NCI-H2107 treated with DMSO at 0.1 percent for 48 hours (cell line): ENCODE results near the gene KCNIP4.
A peak's percentile ranks its signal among the peaks of the same experiment; 100 is the strongest.

ENCODE experiments used
- DNase-seq: peaks from one replicate; lab custom pipeline; 2025; ENCODE audit not compliant: unreplicated experiment; lab: John Stamatoyannopoulos, UW

Gene KCNIP4

GRCh38 chr4:21476757-21477156 is 471.8 kb downstream of the KCNIP4 start:
- DNase-seq, result no peak

- no peak for DNase-seq
These were observed 474.4 kb downstream of the KCNIP4 start for GRCh38 chr4:21474195-21474594.

- peak; percentile 52 for DNase-seq
These were observed 478.0 kb downstream of the KCNIP4 start for GRCh38 chr4:21470535-21470934.

GRCh38 chr4:21469438-21470300 is 478.9 kb downstream of the KCNIP4 start:
- no peak for DNase-seq

- no peak for DNase-seq
These were observed 481.0 kb downstream of the KCNIP4 start for GRCh38 chr4:21467551-21467950.

GRCh38 chr4:21457086-21457840 is 491.3 kb downstream of the KCNIP4 start:
- no peak for DNase-seq

- DNase-seq, result no peak
These were observed 493.7 kb downstream of the KCNIP4 start for GRCh38 chr4:21454831-21455230.

- DNase-seq, result no peak
These were observed 494.4 kb downstream of the KCNIP4 start for GRCh38 chr4:21454201-21454600.

GRCh38 chr4:21452931-21453330 is 495.6 kb downstream of the KCNIP4 start:
- no peak for DNase-seq

- DNase-seq, result no peak
These were observed 497.5 kb downstream of the KCNIP4 start for GRCh38 chr4:21451032-21451431.

- DNase-seq, result no peak
These were observed 498.2 kb downstream of the KCNIP4 start for GRCh38 chr4:21450331-21450730.

GRCh38 chr4:21447301-21448054 is 501.1 kb downstream of the KCNIP4 start:
- no peak for DNase-seq

GRCh38 chr4:21420166-21420565 is 528.4 kb downstream of the KCNIP4 start:
- DNase-seq, result no peak

GRCh38 chr4:21415728-21416127 is 532.8 kb downstream of the KCNIP4 start:
- DNase-seq, result no peak

- DNase-seq, result no peak
These were observed 534.7 kb downstream of the KCNIP4 start for GRCh38 chr4:21413807-21414370.

- no peak for DNase-seq
These were observed 537.5 kb downstream of the KCNIP4 start for GRCh38 chr4:21411086-21411485.

GRCh38 chr4:21410372-21410771 is 538.2 kb downstream of the KCNIP4 start:
- no peak for DNase-seq

- no peak for DNase-seq
These were observed 560.9 kb downstream of the KCNIP4 start for GRCh38 chr4:21387683-21388082.

GRCh38 chr4:21386166-21386780 is 562.3 kb downstream of the KCNIP4 start:
- DNase-seq, result no peak

- DNase-seq, result no peak
These were observed 562.9 kb downstream of the KCNIP4 start for GRCh38 chr4:21385706-21386105.

GRCh38 chr4:21384609-21385008 is 564.0 kb downstream of the KCNIP4 start:
- no peak for DNase-seq
